HepG2 (cell line): ENCODE results near the gene ZFAND3. TPM values are rescaled to one million over a fixed set of nuclear protein-coding genes. Genes with fewer than 3 reads are reported as not detected.

Source experiments
- AKAP8 ChIP-seq: sonication (generic); formaldehyde crosslinking; IDR thresholded peaks from 2 replicates; pipeline ENCODE4 v1.5.1; 2020; ENCODE audit warnings: mild to moderate bottlenecking, missing genetic modification reagents
- BHLHE40 ChIP-seq: IDR thresholded peaks from 2 replicates; pipeline ENCODE4 v1.6.1; 2011; ENCODE audit warnings: low read length, improper control_type of control experiment
- DMAP1 ChIP-seq: IDR thresholded peaks from 2 replicates; pipeline ENCODE4 v1.6.1; 2016
- FOSL2 ChIP-seq: sonication (generic); formaldehyde crosslinking; IDR thresholded peaks from 2 replicates; pipeline ENCODE4 v1.4.0; 2020; ENCODE audit warnings: missing genetic modification reagents
- HDAC2 ChIP-seq: sonication (generic); formaldehyde crosslinking; IDR thresholded peaks from 2 replicates; pipeline ENCODE4 v1.4.0; 2020; ENCODE audit warnings: missing genetic modification reagents
- HES4 ChIP-seq: sonication (generic); formaldehyde crosslinking; IDR thresholded peaks from 2 replicates; pipeline ENCODE4 v1.9.0; 2021; ENCODE audit warnings: mild to moderate bottlenecking, missing genetic modification reagents, borderline replicate concordance
- HOXA5 ChIP-seq: sonication (generic); formaldehyde crosslinking; IDR thresholded peaks from 2 replicates; pipeline ENCODE4 v1.4.0; 2020; ENCODE audit warnings: missing genetic modification reagents
- IKZF1 ChIP-seq: fragments of 450-650 bp; IDR thresholded peaks from 2 replicates; pipeline ENCODE4 v1.7.1; 2016
- KDM3A ChIP-seq: IDR thresholded peaks from 2 replicates; pipeline ENCODE4 v1.6.1; 2018; ENCODE audit warnings: low read depth, missing compliant biosample characterization
- NFE2L1 ChIP-seq: sonication (generic); formaldehyde crosslinking; IDR thresholded peaks from 2 replicates; pipeline ENCODE4 v1.4.0; 2020; ENCODE audit warnings: missing genetic modification reagents, mild to moderate bottlenecking, borderline replicate concordance
- NFKB2 ChIP-seq: sonication (generic); formaldehyde crosslinking; IDR thresholded peaks from 2 replicates; pipeline ENCODE4 v1.4.0; 2020; ENCODE audit warnings: missing genetic modification reagents, borderline replicate concordance
- ONECUT2 ChIP-seq: sonication (generic); formaldehyde crosslinking; IDR thresholded peaks from 2 replicates; pipeline ENCODE4 v1.4.0; 2020; ENCODE audit warnings: missing genetic modification reagents
- PHB2 ChIP-seq: fragments of 450-650 bp; IDR thresholded peaks from 2 replicates; pipeline ENCODE4 v1.6.1; 2018; ENCODE audit not compliant: partially characterized antibody
- SMAD3 ChIP-seq: sonication (generic); formaldehyde crosslinking; IDR thresholded peaks from 2 replicates; pipeline ENCODE4 v1.4.0; 2020; ENCODE audit warnings: missing genetic modification reagents
- SRF ChIP-seq: IDR thresholded peaks from 2 replicates; pipeline ENCODE4 v1.6.1; 2011; ENCODE audit warnings: mild to moderate bottlenecking, low read depth, low read length, moderate library complexity
- TBX2 ChIP-seq: sonication (generic); formaldehyde crosslinking; IDR thresholded peaks from 2 replicates; pipeline ENCODE4 v1.5.0; 2020; ENCODE audit warnings: missing genetic modification reagents, mild to moderate bottlenecking, borderline replicate concordance
- ZFP1 ChIP-seq: IDR thresholded peaks from 2 replicates; pipeline ENCODE4 v1.6.1; 2016
- ZNF296 ChIP-seq: sonication (generic); formaldehyde crosslinking; conservative IDR thresholded peaks from 2 replicates; pipeline ENCODE4 v1.5.0; 2020; ENCODE audit warnings: mild to moderate bottlenecking, missing genetic modification reagents
- ZNF3 ChIP-seq: IDR thresholded peaks from 2 replicates; pipeline ENCODE4 v1.7.0; 2017; ENCODE audit warnings: inconsistent platforms
- ZNF367 ChIP-seq: sonication (generic); formaldehyde crosslinking; IDR thresholded peaks from 2 replicates; pipeline ENCODE4 v1.4.0; 2020; ENCODE audit warnings: missing genetic modification reagents, borderline replicate concordance
- ZNF572 ChIP-seq: sonication (generic); formaldehyde crosslinking; IDR thresholded peaks from 2 replicates; pipeline ENCODE4 v1.5.1; 2020; ENCODE audit warnings: mild to moderate bottlenecking, missing genetic modification reagents
- ZNF619 ChIP-seq: sonication (generic); formaldehyde crosslinking; IDR thresholded peaks from 2 replicates; pipeline ENCODE4 v1.4.0; 2020; ENCODE audit warnings: mild to moderate bottlenecking, missing genetic modification reagents
- ZNF644 ChIP-seq: IDR thresholded peaks from 2 replicates; pipeline ENCODE4 v1.6.1; 2016; ENCODE audit warnings: low read depth
- ZNF724P ChIP-seq: sonication (generic); formaldehyde crosslinking; IDR thresholded peaks from 2 replicates; pipeline ENCODE4 v1.8.0; 2022; ENCODE audit warnings: missing genetic modification reagents, borderline replicate concordance
- ZNF781 ChIP-seq: sonication (generic); formaldehyde crosslinking; IDR thresholded peaks from 2 replicates; pipeline ENCODE4 v1.5.1; 2020; ENCODE audit warnings: borderline replicate concordance, mild to moderate bottlenecking, missing genetic modification reagents; ENCODE audit errors: not compliant biosample characterization
- polyA plus RNA-seq, 8 experiments: library from polyadenylated mRNA; depleted of rRNA in 3 of 8; stranded (reverse) in 7 of 8; unstranded in 1 of 8; fragments of >200 nt; fragmentation: Illumina TruSeq in 4 of 8; extraction: Trizol in 4 of 8; gene quantifications; 2 replicates each; pipeline versions ENCODE4 v1.2.1 to v1.2.3, GENCODE V29; 2011 to 2016; ENCODE audit warnings: low read depth in 4 of 8, missing spikeins in 1 of 8, mixed read lengths in 1 of 8; ENCODE audit not compliant: insufficient read depth in 1 of 8
- total RNA-seq, 5 experiments: library from RNA; depleted of rRNA; stranded (reverse); fragments of >200 nt; fragmentation: Illumina TruSeq; extraction: Trizol; gene quantifications; 2 replicates each; pipeline ENCODE4 v1.2.3, GENCODE V29; 2016; ENCODE audit warnings: low read depth in 1 of 5
- TF ChIP-seq, protein P1 (sequence below): sonication (generic); formaldehyde crosslinking; IDR thresholded peaks from 2 replicates; pipeline ENCODE4 v1.4.0; 2020; ENCODE audit warnings: mild to moderate bottlenecking, missing genetic modification reagents
- TF ChIP-seq, protein P2 (sequence below): sonication (generic); formaldehyde crosslinking; IDR thresholded peaks from 2 replicates; pipeline ENCODE4 v1.4.0; 2020; ENCODE audit warnings: missing genetic modification reagents

Gene ZFAND3
- total and polyA plus RNA-seq, 2 of the 13 experiments (the other 11 are each of a cell fraction or from before 2014, with no cell fraction given) = 16.4 to 17.1 TPM

DNA sequence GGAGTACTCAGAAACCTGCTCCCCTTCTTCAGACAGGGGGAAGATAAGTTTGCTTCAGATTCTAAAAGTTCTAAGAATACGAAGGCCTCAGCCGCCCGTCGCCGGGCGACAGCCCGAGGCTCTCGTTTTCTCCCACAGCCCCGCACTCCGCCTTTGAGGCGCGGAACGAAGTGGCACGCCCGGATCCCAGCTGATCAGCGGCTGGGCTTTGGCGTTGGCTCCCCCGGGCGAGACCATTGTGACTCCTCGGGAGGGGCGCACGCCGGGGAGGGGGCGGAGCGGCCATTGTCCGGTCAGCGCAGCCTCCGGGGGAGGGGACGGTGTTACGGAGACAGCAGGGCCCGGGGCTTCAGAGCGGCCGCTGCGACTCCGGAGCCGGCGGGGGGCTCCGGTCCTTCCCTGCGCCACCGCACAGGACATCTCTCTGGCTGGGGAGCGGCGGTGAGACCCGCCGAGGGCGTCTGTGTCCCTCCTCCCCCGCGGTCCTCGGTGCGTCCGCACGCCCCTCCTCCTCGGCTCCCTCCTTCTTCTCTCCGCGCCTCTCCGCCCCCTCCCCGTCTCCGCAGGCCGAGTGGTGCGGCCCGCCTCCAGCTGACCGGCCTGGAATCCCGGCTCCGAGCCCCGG, at the start of gene ZFAND3 (continued):
- TF ChIP-seq HES4 = peak; percentile 64; the same call in 1 of the 2 replicates
- no peak for TF ChIP-seq IKZF1
- no peak for TF ChIP-seq ZNF296
- peak; percentile 88; the same call in 1 of the 2 replicates for TF ChIP-seq ZFP1 (CRISPR knock-in tag)
- TF ChIP-seq AKAP8 (CRISPR knock-in tag) = no peak
- TF ChIP-seq HDAC2 = peak; percentile 29
- peak; percentile 52; the same call in 1 of the 2 replicates for TF ChIP-seq SMAD3
- TF ChIP-seq, protein P1, sequence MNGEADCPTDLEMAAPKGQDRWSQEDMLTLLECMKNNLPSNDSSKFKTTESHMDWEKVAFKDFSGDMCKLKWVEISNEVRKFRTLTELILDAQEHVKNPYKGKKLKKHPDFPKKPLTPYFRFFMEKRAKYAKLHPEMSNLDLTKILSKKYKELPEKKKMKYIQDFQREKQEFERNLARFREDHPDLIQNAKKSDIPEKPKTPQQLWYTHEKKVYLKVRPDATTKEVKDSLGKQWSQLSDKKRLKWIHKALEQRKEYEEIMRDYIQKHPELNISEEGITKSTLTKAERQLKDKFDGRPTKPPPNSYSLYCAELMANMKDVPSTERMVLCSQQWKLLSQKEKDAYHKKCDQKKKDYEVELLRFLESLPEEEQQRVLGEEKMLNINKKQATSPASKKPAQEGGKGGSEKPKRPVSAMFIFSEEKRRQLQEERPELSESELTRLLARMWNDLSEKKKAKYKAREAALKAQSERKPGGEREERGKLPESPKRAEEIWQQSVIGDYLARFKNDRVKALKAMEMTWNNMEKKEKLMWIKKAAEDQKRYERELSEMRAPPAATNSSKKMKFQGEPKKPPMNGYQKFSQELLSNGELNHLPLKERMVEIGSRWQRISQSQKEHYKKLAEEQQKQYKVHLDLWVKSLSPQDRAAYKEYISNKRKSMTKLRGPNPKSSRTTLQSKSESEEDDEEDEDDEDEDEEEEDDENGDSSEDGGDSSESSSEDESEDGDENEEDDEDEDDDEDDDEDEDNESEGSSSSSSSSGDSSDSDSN (CRISPR knock-in tag) = peak; percentile 79
- TF ChIP-seq FOSL2 (CRISPR knock-in tag) = peak; percentile 38; the same call in 1 of the 2 replicates
- no peak for TF ChIP-seq SRF
- peak; percentile 65 for TF ChIP-seq ZNF619 (CRISPR knock-in tag)
- peak; percentile 28; the same call in 1 of the 2 replicates for TF ChIP-seq HOXA5 (CRISPR knock-in tag)
- peak; percentile 45; the same call in 1 of the 2 replicates for TF ChIP-seq NFKB2
- peak; percentile 89 for TF ChIP-seq DMAP1
- TF ChIP-seq, protein P2, sequence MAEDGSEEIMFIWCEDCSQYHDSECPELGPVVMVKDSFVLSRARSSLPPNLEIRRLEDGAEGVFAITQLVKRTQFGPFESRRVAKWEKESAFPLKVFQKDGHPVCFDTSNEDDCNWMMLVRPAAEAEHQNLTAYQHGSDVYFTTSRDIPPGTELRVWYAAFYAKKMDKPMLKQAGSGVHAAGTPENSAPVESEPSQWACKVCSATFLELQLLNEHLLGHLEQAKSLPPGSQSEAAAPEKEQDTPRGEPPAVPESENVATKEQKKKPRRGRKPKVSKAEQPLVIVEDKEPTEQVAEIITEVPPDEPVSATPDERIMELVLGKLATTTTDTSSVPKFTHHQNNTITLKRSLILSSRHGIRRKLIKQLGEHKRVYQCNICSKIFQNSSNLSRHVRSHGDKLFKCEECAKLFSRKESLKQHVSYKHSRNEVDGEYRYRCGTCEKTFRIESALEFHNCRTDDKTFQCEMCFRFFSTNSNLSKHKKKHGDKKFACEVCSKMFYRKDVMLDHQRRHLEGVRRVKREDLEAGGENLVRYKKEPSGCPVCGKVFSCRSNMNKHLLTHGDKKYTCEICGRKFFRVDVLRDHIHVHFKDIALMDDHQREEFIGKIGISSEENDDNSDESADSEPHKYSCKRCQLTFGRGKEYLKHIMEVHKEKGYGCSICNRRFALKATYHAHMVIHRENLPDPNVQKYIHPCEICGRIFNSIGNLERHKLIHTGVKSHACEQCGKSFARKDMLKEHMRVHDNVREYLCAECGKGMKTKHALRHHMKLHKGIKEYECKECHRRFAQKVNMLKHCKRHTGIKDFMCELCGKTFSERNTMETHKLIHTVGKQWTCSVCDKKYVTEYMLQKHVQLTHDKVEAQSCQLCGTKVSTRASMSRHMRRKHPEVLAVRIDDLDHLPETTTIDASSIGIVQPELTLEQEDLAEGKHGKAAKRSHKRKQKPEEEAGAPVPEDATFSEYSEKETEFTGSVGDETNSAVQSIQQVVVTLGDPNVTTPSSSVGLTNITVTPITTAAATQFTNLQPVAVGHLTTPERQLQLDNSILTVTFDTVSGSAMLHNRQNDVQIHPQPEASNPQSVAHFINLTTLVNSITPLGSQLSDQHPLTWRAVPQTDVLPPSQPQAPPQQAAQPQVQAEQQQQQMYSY (CRISPR knock-in tag) = no peak
- TF ChIP-seq ZNF724P (CRISPR knock-in tag) = no peak
- TF ChIP-seq ZNF572 (CRISPR knock-in tag) = no peak; the same call in 1 of the 2 replicates
- peak; percentile 93 for TF ChIP-seq BHLHE40
- TF ChIP-seq KDM3A (CRISPR knock-in tag) = peak; percentile 95; the same call in 1 of the 2 replicates
- TF ChIP-seq PHB2 = no peak
- peak; percentile 26 for TF ChIP-seq ZNF781
- no peak for TF ChIP-seq NFE2L1 (CRISPR knock-in tag)
- no peak; the same call in 1 of the 2 replicates for TF ChIP-seq ZNF3 (CRISPR knock-in tag)
- TF ChIP-seq TBX2 (CRISPR knock-in tag) = peak; percentile 87
- peak; percentile 17; the same call in 1 of the 2 replicates for TF ChIP-seq ZNF644 (CRISPR knock-in tag)
- no peak for TF ChIP-seq ONECUT2 (CRISPR knock-in tag)
- TF ChIP-seq ZNF367 = no peak
